MM.1S (cell line): ENCODE measurements around the gene PFDN1.

ENCODE experiments used
- CTCF ChIP-seq: fragments of 300-600 bp; sonication (generic); IDR thresholded peaks from 2 replicates; pipeline ENCODE4 v1.5.1; 2016; ENCODE audit warnings: antibody characterized with exemption, low read length, mixed read lengths
- EZH2 ChIP-seq: fragments of 300-600 bp; sonication (generic); optimal IDR thresholded peaks from 2 replicates; pipeline ENCODE3; 2017; ENCODE audit warnings: low read depth, mild to moderate bottlenecking, antibody characterized with exemption, low read length, mixed read lengths
- EZH2phosphoT487 ChIP-seq: fragments of 300-600 bp; sonication (generic); IDR thresholded peaks from 2 replicates; pipeline ENCODE4 v1.6.1; 2018; ENCODE audit warnings: antibody characterized with exemption, low read length

GRCh38 chr5:140324041-140324600 lies 21.2 kb upstream of the PFDN1 start:
- TF ChIP-seq EZH2 = no peak
- TF ChIP-seq CTCF = no peak
- TF ChIP-seq EZH2phosphoT487 = no peak
